Progenitor cell of endocrine pancreas (in vitro differentiated cells): Measurements from ENCODE around the gene PPFIA2. TPM values are rescaled to one million over a fixed set of nuclear protein-coding genes. Genes with fewer than 3 reads are reported as not detected.

Experiments used
- DNase-seq: peaks from one replicate; pipeline ENCODE4 v3.0.0; 2021; ENCODE audit warnings: low spot score; ENCODE audit not compliant: unreplicated experiment
- H3K27ac Mint-ChIP-seq: 2 replicates; pipeline ENCODE4 v1.8.0; 2021; ENCODE audit warnings: mild to moderate bottlenecking, moderate library complexity, mixed read lengths
- H3K27me3 Mint-ChIP-seq: 2 replicates; pipeline ENCODE4 v1.8.0; 2021; ENCODE audit warnings: mixed read lengths
- H3K36me3 Mint-ChIP-seq: 2 replicates; pipeline ENCODE4 v1.8.0; 2022; ENCODE audit warnings: mixed read lengths; ENCODE audit not compliant: insufficient read depth
- H3K4me1 Mint-ChIP-seq: 2 replicates; pipeline ENCODE4 v1.8.0; 2021; ENCODE audit warnings: low read depth, mixed read lengths
- H3K4me3 Mint-ChIP-seq: 2 replicates; pipeline ENCODE4 v1.8.0; 2021; ENCODE audit warnings: low read depth, mild to moderate bottlenecking, moderate library complexity, mixed read lengths
- H3K9me3 Mint-ChIP-seq: 2 replicates; pipeline ENCODE4 v1.8.0; 2021; ENCODE audit warnings: low read depth, mixed read lengths
- total RNA-seq: library from RNA; stranded (reverse); gene quantifications from 2 replicates; pipeline ENCODE4 v1.2.1, GENCODE V29; 2021
- TF ChIP-seq, protein P1 (sequence below): fragments of 200-600 bp; sonication (generic); IDR thresholded peaks from one replicate; pipeline ENCODE4 v1.5.0; 2021; ENCODE audit warnings: antibody characterized with exemption, mild to moderate bottlenecking; ENCODE audit not compliant: unreplicated experiment

Gene PPFIA2
- total RNA-seq, 1 donor from 2014 or later = 1.1 TPM

DNA sequence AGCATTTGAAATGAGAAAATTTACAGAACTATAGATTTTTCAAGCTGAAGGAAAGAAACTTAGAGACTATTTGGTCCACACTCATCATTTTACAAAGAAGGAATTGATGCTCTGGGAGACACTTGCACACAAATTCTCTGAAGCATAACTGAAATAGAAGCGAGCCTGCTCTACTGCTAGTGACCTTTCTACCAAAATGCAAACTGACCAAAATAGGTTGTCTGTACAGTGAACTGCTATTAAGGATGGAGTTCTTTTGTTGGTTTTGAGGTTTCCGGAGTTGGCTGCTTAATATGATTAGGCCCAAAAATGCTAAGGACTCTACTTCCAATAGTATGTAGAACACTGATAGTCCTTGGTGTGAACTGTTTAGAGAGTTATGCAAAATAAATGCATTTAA lies 194.9 kb downstream of the PPFIA2 start:
- Mint-ChIP-seq H3K27ac (no peak overlapping the region), H3K9me3 (no peaks in the 10 kb centered on the region), H3K4me1 (no peaks in the 10 kb centered on the region), H3K4me3 (no peak overlapping the region), H3K36me3 (no peaks in the 10 kb centered on the region), H3K27me3 (peaks cover 3% of the 10 kb centered on the region)
- TF ChIP-seq, protein P1, sequence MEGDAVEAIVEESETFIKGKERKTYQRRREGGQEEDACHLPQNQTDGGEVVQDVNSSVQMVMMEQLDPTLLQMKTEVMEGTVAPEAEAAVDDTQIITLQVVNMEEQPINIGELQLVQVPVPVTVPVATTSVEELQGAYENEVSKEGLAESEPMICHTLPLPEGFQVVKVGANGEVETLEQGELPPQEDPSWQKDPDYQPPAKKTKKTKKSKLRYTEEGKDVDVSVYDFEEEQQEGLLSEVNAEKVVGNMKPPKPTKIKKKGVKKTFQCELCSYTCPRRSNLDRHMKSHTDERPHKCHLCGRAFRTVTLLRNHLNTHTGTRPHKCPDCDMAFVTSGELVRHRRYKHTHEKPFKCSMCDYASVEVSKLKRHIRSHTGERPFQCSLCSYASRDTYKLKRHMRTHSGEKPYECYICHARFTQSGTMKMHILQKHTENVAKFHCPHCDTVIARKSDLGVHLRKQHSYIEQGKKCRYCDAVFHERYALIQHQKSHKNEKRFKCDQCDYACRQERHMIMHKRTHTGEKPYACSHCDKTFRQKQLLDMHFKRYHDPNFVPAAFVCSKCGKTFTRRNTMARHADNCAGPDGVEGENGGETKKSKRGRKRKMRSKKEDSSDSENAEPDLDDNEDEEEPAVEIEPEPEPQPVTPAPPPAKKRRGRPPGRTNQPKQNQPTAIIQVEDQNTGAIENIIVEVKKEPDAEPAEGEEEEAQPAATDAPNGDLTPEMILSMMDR = no peak
- DNase-seq = no peak

DNA sequence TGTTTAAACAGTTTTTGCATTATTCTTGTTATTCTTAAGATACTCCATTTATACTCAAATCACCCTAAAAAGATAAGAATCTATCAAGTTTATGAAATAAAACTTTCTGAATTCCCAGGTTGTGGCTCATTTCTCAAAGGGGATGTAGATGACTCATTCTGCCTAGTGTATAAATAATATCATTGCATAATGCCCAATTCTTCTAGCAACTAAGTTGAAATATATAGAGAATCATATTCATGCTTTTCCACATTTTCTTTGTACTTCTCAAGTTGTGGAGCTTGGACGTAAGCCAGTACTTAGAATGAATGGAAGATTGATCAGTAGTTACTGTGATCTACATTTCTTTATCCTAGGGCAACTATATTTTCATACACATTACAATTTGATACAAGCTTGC lies 201.1 kb downstream of the PPFIA2 start:
- no peak overlapping the region for H3K27ac Mint-ChIP-seq
- H3K27me3 Mint-ChIP-seq = peaks cover 5% of the 10 kb centered on the region
- H3K9me3 Mint-ChIP-seq = no peaks in the 10 kb centered on the region
- no peak overlapping the region for H3K4me3 Mint-ChIP-seq
- TF ChIP-seq, protein P1 = no peak
- H3K4me1 Mint-ChIP-seq = no peaks in the 10 kb centered on the region
- H3K36me3 Mint-ChIP-seq = no peaks in the 10 kb centered on the region
- no peak for DNase-seq

DNA sequence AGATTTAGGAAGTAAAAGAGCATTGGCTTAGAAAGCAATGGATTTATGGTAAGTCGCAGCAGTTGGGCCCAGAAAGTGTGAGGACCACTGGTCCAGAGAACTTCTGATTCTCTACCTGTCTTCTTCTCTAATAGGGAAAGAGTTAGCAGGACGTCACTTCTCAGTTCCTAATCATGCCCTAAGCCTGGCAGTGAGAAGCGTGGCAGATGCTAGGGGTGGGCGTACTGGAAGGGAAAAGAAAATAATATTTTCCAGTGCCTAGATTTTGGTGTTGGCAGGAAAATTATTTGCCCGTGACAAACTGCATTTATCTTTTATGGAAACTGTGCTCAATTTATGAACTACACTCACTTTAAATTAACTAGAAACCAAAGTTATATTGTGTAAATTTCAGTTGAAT lies 212.3 kb downstream of the PPFIA2 start:
- no peak for DNase-seq
- Mint-ChIP-seq H3K36me3 (no peaks in the 10 kb centered on the region), H3K27ac (no peak overlapping the region), H3K4me3 (no peak overlapping the region), H3K4me1 (peaks cover 1% of the 10 kb centered on the region), H3K27me3 (no peaks in the 10 kb centered on the region), H3K9me3 (no peaks in the 10 kb centered on the region)
- TF ChIP-seq, protein P1 = no peak

DNA sequence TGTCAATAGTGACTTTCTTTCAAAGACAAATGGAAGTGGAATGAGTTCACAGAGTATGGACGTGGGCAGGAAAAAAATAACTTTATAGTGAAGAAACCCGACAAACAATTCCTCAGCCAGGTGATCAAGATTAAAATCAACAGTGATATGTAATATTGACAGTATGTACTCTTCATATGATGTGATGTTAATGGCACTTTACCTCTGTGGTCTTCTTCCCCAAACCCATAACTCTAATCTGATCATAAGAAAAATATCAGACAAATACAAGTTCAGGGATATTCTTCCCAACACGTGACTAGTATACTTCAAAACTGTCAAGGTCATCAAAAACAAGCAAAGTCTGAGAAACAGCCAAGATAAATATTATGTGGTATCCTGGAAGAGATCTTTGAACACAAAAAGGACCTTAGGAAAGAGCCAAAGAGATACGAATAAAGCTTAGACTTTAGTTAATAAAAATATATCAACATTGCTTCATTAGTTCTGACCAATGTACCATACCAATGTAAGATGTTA lies 215.5 kb downstream of the PPFIA2 start:
- no peaks in the 10 kb centered on the region for H3K27me3 Mint-ChIP-seq
- H3K9me3 Mint-ChIP-seq = no peaks in the 10 kb centered on the region
- TF ChIP-seq, protein P1 = no peak
- no peak overlapping the region for H3K4me3 Mint-ChIP-seq
- H3K4me1 Mint-ChIP-seq = no peaks in the 10 kb centered on the region
- no peak overlapping the region for H3K27ac Mint-ChIP-seq
- H3K36me3 Mint-ChIP-seq = no peaks in the 10 kb centered on the region
- no peak for DNase-seq

DNA sequence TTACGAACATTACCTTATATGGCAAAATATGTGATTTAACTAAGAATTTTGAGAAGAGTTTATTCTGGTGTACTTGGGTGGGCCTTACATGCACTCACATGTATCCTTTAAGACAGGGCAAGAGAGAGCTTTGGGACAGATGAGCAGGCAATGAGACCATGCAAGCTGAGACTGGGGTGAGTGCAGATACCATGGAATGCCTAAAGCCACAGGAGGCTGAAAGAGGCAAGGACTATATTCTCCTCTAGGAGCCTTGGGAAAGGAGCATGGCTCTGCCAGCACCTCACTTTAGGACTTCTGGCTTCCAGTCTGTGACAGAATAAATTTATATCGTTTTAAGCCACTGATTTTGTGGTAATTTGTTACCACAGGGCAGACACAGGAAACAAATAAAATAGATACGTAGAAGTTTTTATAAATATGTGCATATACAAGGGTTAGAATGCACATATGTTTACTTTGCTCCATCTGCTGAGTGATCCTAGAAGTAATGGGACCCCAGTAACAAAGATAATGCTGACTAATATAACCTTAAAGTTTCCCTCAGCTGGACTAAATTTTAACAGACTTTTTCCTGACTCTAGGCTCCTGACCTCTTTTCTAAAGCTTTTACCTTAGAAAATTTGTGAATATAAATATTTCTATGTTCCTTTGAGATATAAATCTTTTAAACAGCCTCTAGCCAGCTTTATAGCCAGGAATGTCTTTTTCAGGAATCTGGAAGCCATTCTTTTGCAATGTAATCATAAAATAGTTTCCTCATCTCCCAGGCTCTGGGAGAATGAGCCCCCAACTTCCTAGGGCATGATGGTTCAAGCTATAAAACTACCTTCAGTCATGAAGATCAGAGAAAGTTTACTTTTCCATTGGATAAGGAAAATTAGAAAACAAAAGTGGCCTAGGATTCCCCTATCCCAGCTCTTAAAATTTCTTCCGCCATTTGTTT lies 216.8 kb downstream of the PPFIA2 start:
- Mint-ChIP-seq H3K36me3 (no peaks in the 10 kb centered on the region), H3K4me3 (no peak overlapping the region), H3K27me3 (no peaks in the 10 kb centered on the region), H3K9me3 (no peaks in the 10 kb centered on the region), H3K27ac (no peak overlapping the region), H3K4me1 (peaks cover 4% of the 10 kb centered on the region)
- TF ChIP-seq, protein P1 = no peak
- no peak for DNase-seq
